ENCODE measurements around the gene ABCB9.

ABCB9 gene

GRCh38 chr12:123011701-123012100 is 45.4 kb upstream of the ABCB9 start:
- Histone ChIP-seq H3K4me2 (ENCODE audit: low read length) (no peak overlapping the region), H3F3A (ENCODE audit: control insufficient read depth, insufficient read depth) (no peaks in the 10 kb centered on the region), H3K36me3 (ENCODE audit: control insufficient read depth, low read length) (no peaks in the 10 kb centered on the region), H3K4me1 (ENCODE audit: control insufficient read depth, low read length) (no peaks in the 10 kb centered on the region), H3K9me2 (replicated peaks; ENCODE audit: control insufficient read depth, low read length) (no peaks in the 10 kb centered on the region), H3K79me2 (ENCODE audit: control insufficient read depth, low read length) (no peaks in the 10 kb centered on the region), H3K27me3 (ENCODE audit: control insufficient read depth, low read length) (peaks cover 7% of the 10 kb centered on the region; the same call in 1 of the 2 replicates), H3K27ac (ENCODE audit: low read depth, low read length) (no peak overlapping the region), H3K4me3 (ENCODE audit: low read length) (no peak overlapping the region), H3K9me3 (ENCODE audit: control insufficient read depth, insufficient read depth, low read length) (no peaks in the 10 kb centered on the region), H4K20me1 (ENCODE audit: control insufficient read depth, insufficient read depth, low read depth, low read length) (no peaks in the 10 kb centered on the region)
- TF ChIP-seq CTCF (IDR thresholded peaks at IDR 0.05; ENCODE audit: low read depth, low read length, poor library complexity, severe bottlenecking) (no peak), EZH2phosphoT487 (IDR thresholded peaks at IDR 0.05; ENCODE audit: borderline replicate concordance, low read length) (no peak)

DNA sequence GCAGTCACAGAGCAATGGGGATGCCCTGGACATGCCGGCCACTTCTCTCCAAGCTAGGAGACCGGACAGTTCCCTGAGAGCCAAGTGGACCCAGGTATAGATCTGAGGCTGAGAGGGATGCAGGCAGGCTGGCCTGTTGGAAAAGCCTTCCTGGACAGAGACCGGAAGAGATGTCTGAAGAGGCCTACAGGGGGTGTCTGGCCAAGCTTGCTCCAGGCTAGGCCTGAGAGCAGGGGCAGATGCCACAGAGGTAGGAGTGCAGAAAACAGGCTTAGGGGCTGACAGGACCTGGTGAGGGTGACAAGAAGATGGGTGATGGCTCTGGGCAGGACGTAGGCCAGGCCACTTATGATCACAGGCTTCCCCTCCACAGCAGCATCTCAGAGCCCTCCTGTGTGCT is 44.4 kb upstream of the ABCB9 start:
- no peak overlapping the region for H3K27ac ChIP-seq (ENCODE audit: low read depth, low read length)
- H3K36me3 ChIP-seq (ENCODE audit: control insufficient read depth, low read length) = no peaks in the 10 kb centered on the region

DNA sequence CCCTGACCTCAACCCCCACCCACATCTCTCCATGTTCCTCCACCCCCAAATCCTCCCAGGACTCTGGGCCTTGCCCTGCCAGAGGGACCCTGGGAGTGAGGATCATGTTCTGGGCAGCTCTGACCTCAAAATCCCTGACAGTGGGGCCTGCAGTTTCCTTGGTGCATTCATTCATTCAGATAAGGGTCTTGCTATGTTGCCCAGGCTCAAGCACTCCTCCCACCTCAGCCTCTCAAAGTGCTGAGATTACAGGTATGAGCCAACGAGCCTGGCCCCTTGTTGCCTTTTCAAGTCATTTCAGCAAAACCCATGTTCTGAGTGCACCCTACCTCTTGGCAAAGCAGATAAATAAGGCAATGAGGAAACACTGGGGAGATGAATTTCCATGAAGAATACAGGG is 43.8 kb upstream of the ABCB9 start:
- Histone ChIP-seq H3K9me2 (replicated peaks; ENCODE audit: control insufficient read depth, low read length) (no peaks in the 10 kb centered on the region), H4K20me1 (ENCODE audit: control insufficient read depth, insufficient read depth, low read depth, low read length) (no peaks in the 10 kb centered on the region), H3K9me3 (ENCODE audit: control insufficient read depth, insufficient read depth, low read length) (no peaks in the 10 kb centered on the region), H3K4me2 (ENCODE audit: low read length) (no peak overlapping the region), H3K36me3 (ENCODE audit: control insufficient read depth, low read length) (no peaks in the 10 kb centered on the region), H3K79me2 (ENCODE audit: control insufficient read depth, low read length) (no peaks in the 10 kb centered on the region), H3K4me1 (ENCODE audit: control insufficient read depth, low read length) (no peaks in the 10 kb centered on the region), H3F3A (ENCODE audit: control insufficient read depth, insufficient read depth) (no peaks in the 10 kb centered on the region), H3K4me3 (ENCODE audit: low read length) (no peak overlapping the region), H3K27me3 (ENCODE audit: control insufficient read depth, low read length) (peaks cover 7% of the 10 kb centered on the region; the same call in 1 of the 2 replicates), H3K27ac (ENCODE audit: low read depth, low read length) (no peak overlapping the region)
- no peak for TF ChIP-seq CTCF (IDR thresholded peaks at IDR 0.05; ENCODE audit: low read depth, low read length, poor library complexity, severe bottlenecking)
- TF ChIP-seq EZH2phosphoT487 (IDR thresholded peaks at IDR 0.05; ENCODE audit: borderline replicate concordance, low read length) = no peak

More for the DNA sequence above, 44.4 kb upstream of the ABCB9 start:
- Histone ChIP-seq H3K27me3 (ENCODE audit: control insufficient read depth, low read length) (peaks cover 7% of the 10 kb centered on the region; the same call in 1 of the 2 replicates), H3K9me2 (replicated peaks; ENCODE audit: control insufficient read depth, low read length) (no peaks in the 10 kb centered on the region), H3K4me3 (ENCODE audit: low read length) (no peak overlapping the region), H4K20me1 (ENCODE audit: control insufficient read depth, insufficient read depth, low read depth, low read length) (no peaks in the 10 kb centered on the region), H3F3A (ENCODE audit: control insufficient read depth, insufficient read depth) (no peaks in the 10 kb centered on the region), H3K4me1 (ENCODE audit: control insufficient read depth, low read length) (no peaks in the 10 kb centered on the region), H3K79me2 (ENCODE audit: control insufficient read depth, low read length) (no peaks in the 10 kb centered on the region), H3K4me2 (ENCODE audit: low read length) (no peak overlapping the region), H3K9me3 (ENCODE audit: control insufficient read depth, insufficient read depth, low read length) (no peaks in the 10 kb centered on the region)
- no peak for TF ChIP-seq EZH2phosphoT487 (IDR thresholded peaks at IDR 0.05; ENCODE audit: borderline replicate concordance, low read length)
- no peak for TF ChIP-seq CTCF (IDR thresholded peaks at IDR 0.05; ENCODE audit: low read depth, low read length, poor library complexity, severe bottlenecking)

All from DOHH2 (cell line).